ENCODE data around the gene PNP.

GRCh38 chr14:20490563-20490962 is 21.4 kb downstream of the PNP start:
- TF ChIP-seq CTCF (IDR thresholded peaks at IDR 0.05; ENCODE audit: borderline replicate concordance, extremely low read depth, low read length, poor library complexity, severe bottlenecking) (no peak), EZH2 (IDR thresholded peaks at IDR 0.05; ENCODE audit: borderline replicate concordance, low read depth, low read length, severe bottlenecking) (no peak)

All from DND-41 (cell line).